ENCODE data around the gene S100B.

S100B gene

GRCh38 chr21:46646541-46647154, 41.8 kb upstream of the S100B start:
- Histone ChIP-seq H3K36me3 (peaks cover 45% of the 10 kb centered on the region), H3K27me3 (no peaks in the 10 kb centered on the region), H3K4me3 (ENCODE audit: low read depth, low read length) (no peak overlapping the region), H3K9me3 (no peaks in the 10 kb centered on the region; the same call in 1 of the 2 replicates), H3K4me1 (no peaks in the 10 kb centered on the region)
- DNase-seq: no peak
- no peak for TF ChIP-seq CTCF (IDR thresholded peaks at IDR 0.05; ENCODE audit: low read depth, low read length)

- H3K36me3 ChIP-seq: peaks cover 43% of the 10 kb centered on the region
- H3K9me3 ChIP-seq: no peaks in the 10 kb centered on the region; the same call in 1 of the 2 replicates
These were observed 41.0 kb upstream of the S100B start for GRCh38 chr21:46645840-46646239.

GRCh38 chr21:46643379-46644177, 38.7 kb upstream of the S100B start:
- Histone ChIP-seq H3K9me3 (no peaks in the 10 kb centered on the region; the same call in 1 of the 2 replicates), H3K4me3 (ENCODE audit: low read depth, low read length) (no peak overlapping the region), H3K36me3 (peaks cover 26% of the 10 kb centered on the region), H3K4me1 (no peaks in the 10 kb centered on the region), H3K27me3 (no peaks in the 10 kb centered on the region)
- TF ChIP-seq CTCF (IDR thresholded peaks at IDR 0.05; ENCODE audit: low read depth, low read length): no peak
- DNase-seq: no peak

More at GRCh38 chr21:46645840-46646239, 41.0 kb upstream of the S100B start:
- no peak for TF ChIP-seq CTCF (IDR thresholded peaks at IDR 0.05; ENCODE audit: low read depth, low read length)
- Histone ChIP-seq H3K27me3 (no peaks in the 10 kb centered on the region), H3K4me1 (no peaks in the 10 kb centered on the region), H3K4me3 (ENCODE audit: low read depth, low read length) (no peak overlapping the region)
- no peak for DNase-seq

- H3K9me3 ChIP-seq: no peaks in the 10 kb centered on the region; the same call in 1 of the 2 replicates
- no peak for TF ChIP-seq CTCF (IDR thresholded peaks at IDR 0.05; ENCODE audit: low read depth, low read length)
- no peaks in the 10 kb centered on the region for H3K4me1 ChIP-seq
- peaks cover 17% of the 10 kb centered on the region for H3K36me3 ChIP-seq
- DNase-seq: no peak
- H3K27me3 ChIP-seq: no peaks in the 10 kb centered on the region
- H3K4me3 ChIP-seq (ENCODE audit: low read depth, low read length): no peak overlapping the region
These were observed 36.8 kb upstream of the S100B start for GRCh38 chr21:46641656-46642055.

GRCh38 chr21:46639489-46640386, 34.9 kb upstream of the S100B start:
- peaks cover 14% of the 10 kb centered on the region for H3K36me3 ChIP-seq
- DNase-seq: no peak

More at GRCh38 chr21:46639489-46640386, 34.9 kb upstream of the S100B start:
- Histone ChIP-seq H3K4me3 (ENCODE audit: low read depth, low read length) (no peak overlapping the region), H3K9me3 (no peaks in the 10 kb centered on the region), H3K27me3 (no peaks in the 10 kb centered on the region), H3K4me1 (no peaks in the 10 kb centered on the region)
- TF ChIP-seq CTCF (IDR thresholded peaks at IDR 0.05; ENCODE audit: low read depth, low read length): peak; percentile 50
